Measurements from ENCODE around the gene LRP1B.

Gene LRP1B

DNA sequence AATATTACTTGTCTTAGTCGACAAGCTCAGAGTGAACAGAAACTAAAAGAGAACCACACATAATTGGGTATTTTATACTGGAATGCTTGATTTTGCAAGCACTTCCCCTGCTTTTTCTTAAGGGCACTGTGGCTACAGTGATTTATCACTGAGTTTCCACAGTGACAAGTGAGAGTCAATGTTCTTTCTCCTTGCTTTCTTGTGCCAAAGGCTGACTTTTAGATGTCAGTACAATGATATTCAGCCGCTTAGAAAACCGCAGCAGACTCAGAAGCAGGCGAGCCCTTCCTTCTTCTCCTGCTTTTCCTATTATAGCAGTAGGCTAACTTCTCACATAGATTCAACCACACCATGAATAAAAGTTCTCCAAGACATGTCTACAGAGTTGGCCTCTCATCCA is 1747.0 kb downstream of the LRP1B start:
- no peak for TF ChIP-seq CTCF (IDR thresholded peaks at IDR 0.05; ENCODE audit: control extremely low read depth, extremely low read depth, low read depth, missing control alignments)
- ChIA-PET POLR2A (no interaction called here), CTCF (no interaction called here)
- no peak for DNase-seq (ENCODE audit: extremely low spot score)

DNA sequence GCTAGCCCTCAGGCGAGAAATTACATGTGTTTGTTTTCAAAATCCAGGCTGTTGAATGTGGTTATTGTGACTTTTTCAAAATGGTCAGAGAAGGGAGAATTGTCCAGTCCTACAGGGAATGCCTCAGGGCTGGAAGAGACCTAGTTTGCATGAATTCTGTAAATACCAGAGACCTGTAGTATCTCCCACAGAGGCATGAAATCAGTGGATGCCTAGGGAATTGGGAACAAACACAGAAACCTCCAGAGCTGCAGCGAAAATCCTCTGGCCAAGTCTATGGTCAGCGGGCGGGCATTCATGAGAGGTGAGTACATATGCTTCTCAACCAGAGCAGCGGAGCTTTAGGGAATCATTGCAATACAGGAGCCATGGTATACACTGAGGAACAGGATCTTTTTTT is 1754.1 kb downstream of the LRP1B start:
- DNase-seq (ENCODE audit: extremely low spot score), result no peak
- CTCF ChIA-PET, result interaction anchor here (1.2 to 1.5 kb wide), 2 partner anchors 15 to 19 kb away, joined by 3 to 4 read pairs; no protein-coding TSS in a partner anchor
- POLR2A ChIA-PET, result no interaction called here
- TF ChIP-seq CTCF (IDR thresholded peaks at IDR 0.05; ENCODE audit: control extremely low read depth, extremely low read depth, low read depth, missing control alignments), result no peak

DNA sequence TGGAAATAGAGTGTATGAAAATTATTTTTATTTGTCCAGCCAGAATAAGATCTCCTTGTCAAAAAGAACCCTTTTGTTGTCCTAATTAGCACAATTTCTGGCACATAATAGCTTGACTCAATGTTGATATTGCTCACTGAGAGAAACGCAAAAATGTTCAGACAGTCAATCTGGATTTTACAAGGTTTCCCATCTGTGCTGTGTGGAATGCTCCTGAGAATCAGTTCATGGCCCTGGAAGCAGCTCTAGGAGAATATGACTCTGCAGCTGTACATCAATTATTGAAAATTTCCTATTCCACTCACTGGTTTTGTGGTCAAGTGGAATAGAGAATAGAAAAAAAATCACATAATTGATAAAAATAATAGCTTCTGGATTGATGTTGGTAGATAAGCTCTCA is 1767.7 kb downstream of the LRP1B start:
- CTCF ChIA-PET, result interaction anchor here (1.2 kb wide), 1 partner anchor 18 kb away, joined by 3 read pairs; no protein-coding TSS in a partner anchor

DNA sequence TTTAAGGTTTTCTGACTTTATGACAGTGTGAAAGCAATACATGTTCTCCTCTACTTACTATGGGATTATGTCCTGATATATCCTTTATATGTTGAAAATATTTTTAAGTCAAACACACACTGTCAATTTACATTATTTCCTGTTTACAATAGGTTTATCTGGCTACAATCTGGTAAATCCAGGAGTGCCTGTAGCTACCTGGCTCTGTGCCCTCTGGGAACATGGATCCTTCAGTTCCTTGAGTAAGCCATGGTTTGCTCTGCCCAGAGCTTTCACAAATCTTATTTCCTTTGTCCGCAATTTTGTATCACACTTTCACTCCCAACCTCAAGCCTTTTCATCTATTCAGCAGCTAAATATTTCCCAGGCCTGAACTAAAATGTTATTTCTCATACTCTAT is 1768.5 kb downstream of the LRP1B start:
- POLR2A ChIA-PET, result no interaction called here
- no peak for TF ChIP-seq CTCF (IDR thresholded peaks at IDR 0.05; ENCODE audit: control extremely low read depth, extremely low read depth, low read depth, missing control alignments)

More for the DNA sequence above, 1767.7 kb downstream of the LRP1B start:
- TF ChIP-seq CTCF (IDR thresholded peaks at IDR 0.05; ENCODE audit: control extremely low read depth, extremely low read depth, low read depth, missing control alignments), result no peak
- DNase-seq (ENCODE audit: extremely low spot score), result no peak
- POLR2A ChIA-PET, result no interaction called here

DNA sequence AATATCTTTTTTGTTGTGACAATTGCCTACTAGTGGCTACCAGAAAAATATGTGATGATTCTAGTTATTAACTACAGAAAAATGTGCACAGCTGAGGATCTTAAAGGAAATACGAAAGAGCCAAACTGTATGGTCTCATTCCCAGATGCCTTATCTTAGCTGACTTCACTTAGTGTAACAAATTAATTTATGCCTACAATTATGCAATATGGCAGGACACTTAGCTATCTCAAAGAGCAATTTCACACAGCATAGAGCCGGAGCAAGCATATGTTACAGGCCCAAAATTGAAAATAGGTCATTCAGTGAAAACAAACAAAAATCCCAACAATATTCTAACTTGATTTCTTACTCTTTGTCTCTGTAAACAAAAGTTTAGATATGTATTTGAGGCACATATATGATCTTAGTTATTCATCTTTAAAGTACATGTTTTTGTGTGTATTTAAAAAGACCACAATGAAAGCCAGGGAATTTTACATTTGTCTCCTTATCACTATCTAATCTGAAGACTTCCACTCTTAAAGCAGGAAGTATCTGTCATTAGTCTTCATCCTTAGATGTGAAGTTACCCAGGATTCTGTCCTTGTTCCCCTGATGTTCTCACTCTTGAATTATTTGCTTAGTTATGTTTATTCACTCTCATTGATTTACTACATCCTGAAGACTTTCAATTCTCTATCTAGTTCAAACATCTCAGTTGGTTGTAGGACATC is 1771.6 kb downstream of the LRP1B start:
- ChIA-PET CTCF (interaction anchor here (0.7 to 2.0 kb wide), 5 partner anchors 9 to 37 kb away, joined by 3 to 4 read pairs (median 3); no protein-coding TSS in a partner anchor), POLR2A (no interaction called here)
- DNase-seq (ENCODE audit: extremely low spot score), result no peak
- TF ChIP-seq CTCF (IDR thresholded peaks at IDR 0.05; ENCODE audit: control extremely low read depth, extremely low read depth, low read depth, missing control alignments), result no peak

More for the DNA sequence above, 1768.5 kb downstream of the LRP1B start:
- DNase-seq (ENCODE audit: extremely low spot score), result no peak
- CTCF ChIA-PET, result interaction anchor here (1.2 to 1.4 kb wide), 2 partner anchors 15 to 19 kb away, joined by 3 read pairs; no protein-coding TSS in a partner anchor

GRCh38 chr2:140356697-140357096 is 1774.1 kb downstream of the LRP1B start:
- no peak for TF ChIP-seq CTCF (IDR thresholded peaks at IDR 0.05; ENCODE audit: control extremely low read depth, extremely low read depth, low read depth, missing control alignments)
- DNase-seq (ENCODE audit: extremely low spot score), result no peak
- ChIA-PET POLR2A (no interaction called here), CTCF (interaction anchor here (1.1 kb wide), 1 partner anchor 13 kb away, joined by 3 read pairs; no protein-coding TSS in a partner anchor)

All from GM10248 (cell line).